Activated effector memory CD4-positive, alpha-beta T cell treated with anti-CD3 and anti-CD28 coated beads, Interleukin-2, amount 50 U/mL, for 16 hours (primary cell): ENCODE measurements around the gene PRICKLE2.

Source experiments
- DNase-seq: peaks from one replicate; pipeline ENCODE4 v3.0.0-alpha.2; 2020

Gene PRICKLE2

DNA sequence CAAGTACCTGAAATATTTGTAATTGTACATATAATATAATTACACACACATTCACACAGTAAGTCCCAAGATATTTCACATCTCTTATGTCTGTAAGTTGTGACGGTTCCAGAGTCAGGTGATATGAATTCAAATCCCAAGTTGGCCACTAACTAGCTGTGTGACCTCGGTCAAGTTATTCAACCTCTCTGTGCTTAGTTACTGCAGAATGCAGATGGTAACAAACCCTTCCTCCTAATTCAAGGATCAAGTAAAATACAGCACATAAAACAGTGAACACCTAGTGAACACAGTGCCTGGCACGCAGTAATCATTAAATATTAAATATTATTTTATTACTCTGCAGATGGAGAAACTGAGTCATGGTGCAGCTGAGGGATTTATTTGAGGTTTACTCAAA is 6.9 kb downstream of the PRICKLE2 start:
- no peak for DNase-seq

DNA sequence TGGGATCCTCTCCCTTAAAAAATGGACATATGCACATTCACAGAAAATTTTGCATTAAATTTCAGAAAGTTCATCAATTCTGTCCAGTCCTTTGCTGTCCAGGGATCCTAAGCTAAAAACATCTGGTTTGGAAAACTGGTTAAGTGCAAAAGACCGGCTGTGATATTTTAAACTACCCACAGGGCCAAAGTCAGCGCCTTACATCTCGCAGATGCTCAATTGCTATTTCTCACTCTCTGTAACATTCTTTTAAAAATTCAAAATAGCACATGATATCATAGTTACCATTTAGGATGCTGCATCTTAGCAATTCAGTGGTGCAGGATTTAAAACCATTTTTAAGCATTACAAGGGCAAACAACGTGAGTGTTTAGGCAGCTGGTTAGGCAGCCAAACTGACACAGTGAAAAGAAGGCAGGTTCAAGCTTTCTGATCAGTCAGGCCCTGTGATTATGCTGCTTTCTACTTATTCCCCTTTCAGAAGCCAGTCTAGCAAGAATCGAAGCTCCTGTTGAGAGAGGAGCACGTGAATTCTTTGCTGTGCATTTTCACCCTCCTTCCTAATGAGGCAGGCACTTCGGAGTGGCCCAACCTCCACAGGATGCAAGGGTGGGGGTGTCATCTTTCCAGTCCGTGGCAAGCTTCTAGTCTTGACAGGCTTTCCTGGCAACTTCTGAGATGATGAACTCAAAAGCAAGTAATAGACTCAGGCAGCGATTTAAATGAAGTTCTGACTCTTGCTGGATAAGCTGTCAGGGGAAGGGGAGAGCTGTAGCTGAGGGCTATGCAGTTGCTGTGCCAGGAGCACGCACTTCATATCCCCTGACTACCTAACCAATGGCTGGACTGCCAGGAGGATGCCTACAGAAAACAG is 8.8 kb downstream of the PRICKLE2 start:
- no peak for DNase-seq

DNA sequence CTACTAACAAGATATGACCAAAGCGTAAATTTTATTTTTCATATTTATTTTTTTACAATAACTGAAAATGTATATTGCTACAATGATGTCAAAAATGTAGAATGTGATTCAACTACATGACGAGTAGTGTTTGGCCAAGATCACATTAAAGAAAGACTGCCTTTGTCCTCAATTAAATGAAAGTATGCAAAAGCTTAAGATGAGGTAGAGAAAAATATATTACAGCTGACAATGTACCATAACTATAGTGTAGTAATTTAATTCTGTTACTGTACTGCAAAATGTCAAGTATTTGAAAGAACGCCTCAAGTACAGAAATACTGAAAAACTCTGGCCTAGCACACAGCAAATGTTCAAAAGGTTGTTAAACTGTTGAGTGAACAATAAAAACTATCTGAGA is 9.7 kb downstream of the PRICKLE2 start:
- DNase-seq, result no peak

DNA sequence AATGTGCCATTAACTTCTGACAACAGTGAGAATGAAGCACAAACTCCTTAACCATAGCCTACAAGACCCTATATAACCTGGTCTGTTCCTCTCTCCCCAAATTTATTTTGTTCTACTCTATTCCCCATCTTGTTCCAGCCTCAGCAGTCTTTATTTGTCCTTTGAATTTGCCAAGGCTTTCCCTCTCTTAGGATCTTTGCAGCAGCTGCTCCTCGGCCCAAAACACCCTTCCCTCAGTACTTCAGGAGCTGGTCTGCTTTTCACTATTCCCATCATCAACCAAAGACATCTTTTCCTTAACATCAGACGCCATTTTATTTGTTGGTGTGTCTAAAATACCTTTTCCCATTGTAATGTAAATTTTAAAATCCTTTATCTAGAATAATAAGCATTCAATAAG is 10.2 kb downstream of the PRICKLE2 start:
- DNase-seq, result no peak

DNA sequence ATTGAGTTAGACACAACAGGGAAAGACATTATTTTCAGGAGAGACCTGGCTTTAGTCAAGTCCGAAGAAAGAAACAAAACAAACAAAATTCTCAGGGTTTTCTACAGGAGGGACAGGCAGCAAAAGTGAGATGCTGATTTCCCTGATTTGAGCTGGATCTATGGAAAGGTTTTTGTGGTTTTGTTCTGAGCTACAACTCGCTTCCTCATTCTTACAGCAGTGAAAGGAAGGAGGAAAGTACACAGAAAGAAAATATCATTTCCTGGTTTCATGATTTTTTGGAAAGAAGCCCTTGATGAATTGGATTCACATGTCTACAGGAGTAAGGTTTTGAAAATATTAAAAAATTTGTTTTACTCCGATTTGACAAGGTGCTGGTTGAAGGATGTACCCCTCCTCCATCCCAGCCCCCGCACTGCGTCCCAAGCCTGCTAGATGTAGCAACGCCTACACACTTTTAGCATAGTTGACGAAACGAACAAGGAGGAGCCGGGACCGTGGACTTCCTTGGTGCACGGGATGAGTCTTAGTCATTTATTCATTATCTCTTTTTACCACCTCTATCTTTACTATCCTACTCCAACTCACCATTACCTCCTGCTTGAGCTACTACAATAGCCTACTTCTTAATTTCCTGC is 10.8 kb downstream of the PRICKLE2 start:
- DNase-seq, result no peak

DNA sequence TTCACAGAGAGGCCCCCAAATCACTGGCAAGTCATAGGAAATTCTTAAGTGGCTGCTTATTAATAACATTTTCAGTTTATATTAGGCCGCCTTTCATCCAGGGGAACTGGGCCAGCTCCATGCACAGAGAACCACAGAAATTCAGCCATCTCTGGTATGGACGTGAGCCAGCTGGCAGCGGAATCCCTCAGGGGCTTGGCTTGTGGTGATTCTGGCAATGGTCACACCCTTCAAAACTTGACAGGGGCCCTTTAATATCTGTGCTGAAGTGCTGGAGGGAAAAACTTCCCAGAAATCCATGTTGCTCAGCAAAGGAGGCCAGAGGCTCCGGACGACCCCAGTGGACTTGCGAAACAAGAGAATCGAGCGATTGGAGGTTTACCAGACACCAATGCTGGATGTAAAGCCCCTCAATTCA is 11.3 kb downstream of the PRICKLE2 start:
- DNase-seq, result no peak

GRCh38 chr3:64213224-64213878 is 11.9 kb downstream of the PRICKLE2 start:
- no peak for DNase-seq

DNA sequence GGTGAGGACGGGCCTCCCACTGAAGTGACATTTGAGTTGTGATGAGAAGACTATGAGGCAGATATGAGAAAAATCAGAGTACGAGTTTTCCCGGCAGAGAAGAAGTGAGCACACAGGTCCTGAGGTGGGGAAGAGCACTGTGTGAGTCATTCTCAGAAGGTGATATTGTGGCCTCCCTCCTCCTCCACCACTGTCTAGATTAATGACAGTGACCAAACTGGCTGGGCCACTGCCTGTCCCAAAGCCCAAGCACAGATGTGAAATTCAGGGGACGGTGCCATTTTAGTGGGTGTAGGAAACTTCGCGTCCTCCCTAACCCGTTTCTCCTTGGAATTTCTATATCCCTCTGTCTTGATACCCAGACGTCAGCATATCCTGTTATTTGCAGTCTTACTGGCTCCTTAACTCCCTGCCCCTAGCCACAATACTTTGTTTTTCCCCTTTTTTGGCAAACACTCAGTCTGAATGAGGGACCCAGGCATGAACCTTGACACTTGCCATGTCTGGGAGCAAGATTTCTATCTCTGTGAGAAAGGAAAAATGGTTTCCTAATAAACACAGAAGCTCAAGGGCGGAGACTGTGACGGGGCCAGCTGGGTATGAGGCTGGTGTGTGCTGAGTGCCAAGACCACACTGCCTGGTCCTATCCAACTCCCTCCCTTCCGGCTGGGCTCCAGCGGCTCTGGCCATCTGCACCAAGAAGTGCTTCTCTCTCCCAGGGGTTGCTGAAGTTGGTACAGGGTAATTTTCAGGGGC is 15.2 kb downstream of the PRICKLE2 start:
- DNase-seq, result no peak

DNA sequence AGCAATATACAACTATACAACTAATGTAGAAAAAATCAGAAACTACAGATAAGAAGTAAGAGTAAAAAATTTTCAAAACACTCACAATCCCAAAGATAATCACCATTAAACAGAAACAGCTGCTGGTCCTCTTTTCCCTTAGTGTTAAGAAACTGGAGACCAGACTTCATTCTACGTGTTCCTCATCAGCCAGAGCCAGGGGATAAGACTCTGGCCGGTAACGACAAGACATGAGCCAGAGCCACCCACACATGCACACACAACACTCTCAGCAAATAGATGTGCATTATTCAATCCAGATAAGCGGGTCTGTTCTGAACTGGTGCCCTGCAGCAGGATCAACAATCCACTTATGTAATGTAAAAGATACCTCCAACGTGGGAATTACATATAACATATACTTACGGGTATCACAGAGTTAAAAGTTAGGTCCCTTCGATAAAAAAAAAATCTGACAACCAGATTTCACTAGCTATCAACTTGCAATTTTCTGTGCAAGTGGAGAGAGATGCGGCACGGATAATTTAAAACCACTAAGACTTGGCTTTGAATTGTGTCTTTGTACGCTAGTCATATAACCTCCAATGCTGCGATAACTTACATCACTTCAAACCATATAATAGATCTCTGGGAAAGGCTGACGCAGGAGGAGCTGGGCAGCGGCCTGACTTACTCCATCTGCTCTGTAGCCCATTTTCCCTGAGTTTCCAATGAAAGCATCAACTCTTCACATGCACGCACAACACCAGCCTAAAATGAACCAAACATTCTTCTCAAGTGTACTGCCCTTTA is 17.8 kb downstream of the PRICKLE2 start:
- DNase-seq, result no peak

- DNase-seq, result no peak
Measured at GRCh38 chr3:64203969-64204908, 21.0 kb downstream of the PRICKLE2 start.

DNA sequence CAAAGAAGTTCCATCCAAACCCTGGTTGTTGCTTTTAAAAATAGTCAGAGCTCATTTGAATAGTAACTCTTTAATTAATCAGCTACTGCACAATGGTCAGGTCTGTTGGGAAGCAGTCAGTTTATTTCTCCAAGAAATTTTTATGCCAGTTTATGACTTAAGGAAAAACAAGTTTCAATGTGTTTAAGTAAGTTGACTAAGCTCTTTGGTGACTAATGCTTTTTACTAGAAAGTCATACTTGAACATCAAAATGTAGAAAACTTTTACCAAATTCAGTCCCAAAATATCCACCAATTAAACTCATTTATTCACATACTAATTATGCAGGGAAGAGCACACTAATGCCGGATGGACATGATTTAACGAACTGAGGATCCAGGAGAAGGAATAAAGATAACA is 22.1 kb downstream of the PRICKLE2 start:
- DNase-seq, result no peak

GRCh38 chr3:64199932-64200331 is 25.3 kb downstream of the PRICKLE2 start:
- no peak for DNase-seq

DNA sequence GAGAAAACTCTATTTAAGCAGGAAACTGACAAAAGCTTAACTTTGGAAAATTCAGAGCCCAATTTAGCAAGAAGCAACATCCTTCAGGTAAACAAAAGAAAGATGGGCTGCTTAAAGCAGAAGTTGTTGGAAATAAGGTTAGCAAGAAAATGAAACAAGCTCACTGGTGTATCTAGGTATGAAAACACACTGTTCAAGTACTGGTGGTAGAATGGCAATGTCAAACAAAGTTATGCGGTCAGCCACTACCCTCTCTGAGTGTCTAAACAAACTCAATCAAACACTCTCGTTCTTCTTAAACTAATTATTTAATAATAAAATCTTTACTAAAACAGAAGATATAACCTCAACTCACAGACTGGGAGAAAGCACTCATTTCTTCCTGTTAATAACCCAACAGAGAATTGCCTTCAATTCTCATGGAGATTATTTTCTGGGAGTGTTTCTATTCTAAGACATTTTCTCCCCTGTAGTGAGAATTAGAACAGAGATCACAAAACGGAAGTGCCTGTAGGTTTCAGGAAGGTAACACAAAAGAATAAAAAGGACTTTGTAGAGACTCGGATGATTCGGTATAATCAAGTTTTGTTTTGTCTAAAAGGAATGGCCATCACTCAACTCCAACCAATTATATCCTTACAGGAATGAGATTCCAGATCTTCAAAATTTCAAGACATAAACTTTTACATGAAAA is 28.9 kb downstream of the PRICKLE2 start:
- DNase-seq, result no peak

DNA sequence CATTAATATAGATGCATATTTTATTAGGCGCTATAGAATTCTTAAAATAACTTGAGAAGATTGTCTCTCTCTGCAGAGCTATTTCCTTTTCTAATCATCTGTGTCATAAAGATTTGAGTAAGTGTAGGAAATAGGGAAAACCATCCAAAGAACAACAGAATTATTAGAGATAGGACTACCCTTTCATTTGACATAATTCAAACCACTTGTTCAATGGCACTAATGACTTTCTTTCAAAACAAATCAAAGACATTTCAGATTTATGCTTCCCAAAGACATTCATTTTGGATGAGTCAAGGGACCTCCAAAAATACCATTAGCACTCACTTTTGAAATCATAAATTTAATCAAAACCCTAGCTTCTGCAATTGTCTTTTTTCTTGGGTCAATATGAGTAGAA is 29.5 kb downstream of the PRICKLE2 start:
- DNase-seq, result no peak

DNA sequence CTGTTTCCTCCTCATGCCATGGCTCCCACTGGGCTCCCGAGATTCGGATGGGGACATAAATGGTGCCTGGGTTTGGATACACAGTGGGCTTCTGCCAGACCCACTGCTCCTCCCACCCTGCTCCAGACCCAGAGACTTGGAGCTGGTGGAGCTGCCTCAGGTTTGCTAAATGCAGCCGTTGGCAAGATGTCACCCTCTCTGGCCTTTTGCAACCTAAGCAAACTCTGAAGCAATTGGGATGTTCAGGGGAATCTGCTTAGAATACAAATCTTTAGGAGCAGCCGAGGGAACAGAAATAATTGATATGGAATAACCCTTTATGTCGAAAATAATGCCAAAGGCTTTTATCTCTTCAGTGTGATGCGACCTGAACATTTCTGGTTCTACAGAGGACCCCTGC is 33.4 kb downstream of the PRICKLE2 start:
- no peak for DNase-seq

GRCh38 chr3:64190517-64191515 is 34.5 kb downstream of the PRICKLE2 start:
- DNase-seq, result no peak

DNA sequence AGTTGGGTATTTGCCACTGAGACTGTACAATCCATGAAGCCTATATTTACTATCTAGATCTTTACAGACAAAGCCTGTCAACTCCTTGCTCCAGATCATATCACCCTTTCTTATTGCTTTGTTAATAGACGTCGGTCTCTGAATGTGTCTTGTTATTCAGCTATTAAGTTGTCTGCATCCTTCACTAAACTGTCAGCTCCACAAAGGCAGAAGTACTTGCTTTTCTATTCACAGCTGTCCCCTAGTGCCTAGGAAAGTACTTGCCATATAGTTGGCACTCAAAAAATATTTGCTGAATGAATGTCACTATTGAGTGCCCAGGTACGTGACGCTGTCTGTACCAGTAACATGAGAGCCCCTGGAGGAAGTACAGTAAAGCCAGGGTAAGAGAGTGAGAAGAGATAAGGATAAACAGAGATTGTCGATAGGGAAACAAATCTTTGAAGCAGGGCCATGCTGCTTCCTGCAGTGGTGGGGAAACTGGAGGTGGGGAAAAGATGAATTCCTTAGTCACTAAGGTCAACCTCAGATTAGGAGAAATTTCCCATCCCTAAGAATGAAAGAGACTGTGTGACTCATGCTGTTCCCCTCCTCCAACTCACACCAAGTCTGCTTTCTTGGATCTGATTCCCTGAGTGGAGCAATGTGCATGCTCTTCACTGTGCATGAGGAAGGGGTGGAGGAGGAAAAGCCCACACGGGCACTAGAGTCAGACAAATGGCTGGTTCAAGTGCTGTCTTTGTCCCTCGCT is 36.3 kb downstream of the PRICKLE2 start:
- no peak for DNase-seq
